ENCODE data around the gene TASOR2.

- TF ChIP-seq POLR2A (IDR thresholded peaks at IDR 0.05; ENCODE audit: low read depth, low read length) (no peak), CTCF (conservative IDR thresholded peaks at IDR 0.05; ENCODE audit: low read depth, low read length) (no peak), MXI1 (IDR thresholded peaks at IDR 0.05; ENCODE audit: borderline replicate concordance, low read depth, low read length) (no peak), MAZ (IDR thresholded peaks at IDR 0.05; ENCODE audit: borderline replicate concordance, low read depth, low read length) (no peak)
These were observed 2.7 kb upstream of the TASOR2 start for GRCh38 chr10:5681930-5682329.
